ENCODE results near the gene RNU4-1.
A peak's percentile ranks its signal among the peaks of the same experiment; 100 is the strongest.
"Not testable (repeated sequence)": the region's sequence is repeated elsewhere in the genome, so short reads cannot be mapped to it uniquely, and the experiment has no call there.

RNU4-1 gene

DNA sequence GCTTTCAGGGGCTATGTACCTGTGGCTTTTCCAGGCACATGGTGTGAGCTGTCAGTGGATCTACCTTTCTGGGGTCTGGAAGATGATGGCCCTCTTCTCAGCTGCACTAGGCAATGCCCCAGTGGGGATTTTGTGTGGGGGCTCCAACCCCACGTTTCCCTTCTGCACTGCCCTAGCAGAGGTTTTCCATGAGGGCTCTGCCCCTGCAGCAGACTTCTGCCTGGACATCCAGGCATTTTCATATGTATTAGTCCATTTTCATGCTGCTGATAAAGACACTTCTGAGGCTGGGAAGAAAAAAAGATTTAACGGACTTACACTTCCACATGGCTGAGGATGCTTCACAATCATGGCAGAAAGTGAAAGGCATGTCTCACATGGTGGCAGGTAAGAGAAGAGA, 43.4 kb upstream of the RNU4-1 start:
- H3K27ac ChIP-seq (ENCODE audit: extremely low read depth, low read depth, low read length); H3K36me3 ChIP-seq (ENCODE audit: control insufficient read depth in 2 of 2, insufficient read depth in 1 of 2, low read length in 2 of 2); H3K9me3 ChIP-seq (ENCODE audit: control insufficient read depth, insufficient read depth, low read depth, low read length); H3K4me1 ChIP-seq (ENCODE audit: control insufficient read depth, insufficient read depth, low read length); H3K4me3 ChIP-seq (ENCODE audit: low read depth, low read length); POLR2A ChIA-PET: not testable (repeated sequence)
- CTCF ChIA-PET = interaction anchor here (0.6 to 3.3 kb wide), 3 partner anchors 10 to 98 kb away, joined by 3 to 17 read pairs (median 9); partner anchors contain the start of gene PLA2G1B
- TF ChIP-seq SETDB1 (IDR thresholded peaks at IDR 0.05; ENCODE audit: insufficient read length, low read length) = peak; percentile 57

DNA sequence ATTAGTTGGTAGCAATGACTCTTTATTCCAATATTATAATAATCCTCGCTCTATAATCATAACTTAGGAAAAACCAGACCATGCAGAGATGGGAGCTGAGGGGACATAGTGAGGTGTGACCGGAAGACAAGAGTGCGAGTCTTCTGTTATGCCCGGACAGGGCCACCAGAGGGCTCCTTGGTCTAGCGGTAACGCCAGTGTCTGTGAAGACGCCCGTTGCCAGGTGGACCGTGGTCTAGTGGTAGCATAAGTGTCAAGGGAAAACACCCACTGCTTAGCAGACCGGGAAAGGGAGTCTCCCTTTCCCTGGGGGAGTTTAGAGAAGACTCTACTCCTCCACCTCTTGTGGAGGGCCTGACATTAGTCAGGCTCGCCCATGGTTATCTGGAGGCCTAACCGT, 42.4 kb upstream of the RNU4-1 start:
- POLR2A ChIA-PET = not testable (repeated sequence)
- TF ChIP-seq ZNF654 (tag by site-specific recombination; IDR thresholded peaks at IDR 0.05; ENCODE audit: low read depth) (peak; percentile 61), ZBTB8A (tag by site-specific recombination; IDR thresholded peaks at IDR 0.05) (peak; percentile 25; the same call in 1 of the 2 replicates)
- CTCF ChIA-PET = interaction anchor here (0.6 to 3.3 kb wide), 8 partner anchors 9 to 335 kb away, joined by 3 to 17 read pairs (median 4); partner anchors contain the start of gene PLA2G1B

DNA sequence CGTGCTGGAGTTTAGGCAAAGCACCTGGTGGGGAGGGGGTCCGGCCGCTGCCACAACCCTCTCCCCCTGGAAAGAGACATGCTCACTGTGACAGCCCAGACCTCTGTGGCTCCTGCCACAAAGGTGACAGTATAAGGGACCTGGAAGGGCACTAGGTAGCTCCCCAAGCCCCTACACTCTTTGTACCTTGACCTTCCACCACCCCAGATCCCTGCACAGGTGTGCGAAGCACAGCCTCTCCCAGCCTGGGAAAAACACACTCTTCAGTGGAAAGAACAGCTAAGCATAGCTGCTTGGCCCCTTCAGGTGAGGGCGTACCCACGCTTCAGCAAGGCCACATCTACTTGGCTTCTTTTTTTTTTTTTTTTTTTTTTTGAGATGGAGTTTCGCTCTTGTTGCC, 39.5 kb upstream of the RNU4-1 start:
- TF ChIP-seq KLF7 (tag by site-specific recombination; IDR thresholded peaks at IDR 0.05; ENCODE audit: borderline replicate concordance) (no peak), ZNF404 (tag by site-specific recombination; IDR thresholded peaks at IDR 0.05) (no peak), ZNF654 (tag by site-specific recombination; IDR thresholded peaks at IDR 0.05; ENCODE audit: low read depth) (no peak), SETDB1 (IDR thresholded peaks at IDR 0.05; ENCODE audit: insufficient read length, low read length) (no peak), BCL11A (tag by site-specific recombination; IDR thresholded peaks at IDR 0.05; ENCODE audit: low read depth) (no peak), ZNF146 (tag by site-specific recombination; IDR thresholded peaks at IDR 0.05) (no peak), ZNF621 (tag by site-specific recombination; IDR thresholded peaks at IDR 0.05) (no peak), ZNF514 (tag by site-specific recombination; IDR thresholded peaks at IDR 0.05) (no peak), ZNF549 (tag by site-specific recombination; IDR thresholded peaks at IDR 0.05) (no peak), ZNF292 (tag by site-specific recombination; IDR thresholded peaks at IDR 0.05; ENCODE audit: borderline replicate concordance, low read depth) (no peak), ZNF23 (tag by site-specific recombination; IDR thresholded peaks at IDR 0.05; ENCODE audit: borderline replicate concordance) (no peak), ZNF10 (tag by site-specific recombination; IDR thresholded peaks at IDR 0.05) (no peak)
- TF ChIP-seq, protein P1, sequence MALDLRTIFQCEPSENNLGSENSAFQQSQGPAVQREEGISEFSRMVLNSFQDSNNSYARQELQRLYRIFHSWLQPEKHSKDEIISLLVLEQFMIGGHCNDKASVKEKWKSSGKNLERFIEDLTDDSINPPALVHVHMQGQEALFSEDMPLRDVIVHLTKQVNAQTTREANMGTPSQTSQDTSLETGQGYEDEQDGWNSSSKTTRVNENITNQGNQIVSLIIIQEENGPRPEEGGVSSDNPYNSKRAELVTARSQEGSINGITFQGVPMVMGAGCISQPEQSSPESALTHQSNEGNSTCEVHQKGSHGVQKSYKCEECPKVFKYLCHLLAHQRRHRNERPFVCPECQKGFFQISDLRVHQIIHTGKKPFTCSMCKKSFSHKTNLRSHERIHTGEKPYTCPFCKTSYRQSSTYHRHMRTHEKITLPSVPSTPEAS (tag by site-specific recombination; IDR thresholded peaks at IDR 0.05) = no peak
- Histone ChIP-seq H3K4me1 (ENCODE audit: control insufficient read depth, insufficient read depth, low read length) (no peaks in the 10 kb centered on the region), H3K4me3 (ENCODE audit: low read depth, low read length) (no peak overlapping the region), H3K36me3 (ENCODE audit: control insufficient read depth in 2 of 2, insufficient read depth in 1 of 2, low read length in 2 of 2) (no peaks in the 10 kb centered on the region), H3K9me3 (ENCODE audit: control insufficient read depth, insufficient read depth, low read depth, low read length) (no peaks in the 10 kb centered on the region), H3K27ac (ENCODE audit: extremely low read depth, low read depth, low read length) (no peak overlapping the region)
- ChIA-PET POLR2A (interaction anchor here (0.6 kb wide), 1 partner anchor 15 kb away, joined by 3 read pairs; no protein-coding TSS in a partner anchor), CTCF (interaction anchor here (0.6 to 1.0 kb wide), 2 partner anchors 53 to 107 kb away, joined by 3 to 4 read pairs; no protein-coding TSS in a partner anchor)

More for the DNA sequence above, 42.4 kb upstream of the RNU4-1 start:
- H3K27ac ChIP-seq (ENCODE audit: extremely low read depth, low read depth, low read length); H3K4me3 ChIP-seq (ENCODE audit: low read depth, low read length); H3K4me1 ChIP-seq (ENCODE audit: control insufficient read depth, insufficient read depth, low read length); H3K9me3 ChIP-seq (ENCODE audit: control insufficient read depth, insufficient read depth, low read depth, low read length); H3K36me3 ChIP-seq (ENCODE audit: control insufficient read depth in 2 of 2, insufficient read depth in 1 of 2, low read length in 2 of 2): not testable (repeated sequence)

DNA sequence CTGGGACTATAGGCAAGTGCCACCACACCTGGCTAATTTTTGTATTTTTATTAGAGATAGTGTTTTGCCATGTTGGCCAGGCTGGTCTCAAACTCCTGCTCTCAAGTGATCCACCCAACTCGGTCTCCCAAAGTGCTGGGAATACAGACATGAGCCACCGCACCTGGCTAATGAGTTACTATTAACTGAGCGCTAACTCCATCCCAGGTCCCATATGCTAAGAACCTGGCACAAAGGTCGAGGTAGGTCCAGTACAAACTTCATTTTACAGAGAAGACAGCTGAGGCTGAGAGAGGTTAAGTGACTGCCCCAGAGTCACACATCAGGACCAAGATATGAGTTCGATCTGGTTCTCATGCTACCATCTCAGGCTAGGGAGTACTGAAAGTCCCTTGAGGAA, 39.0 kb upstream of the RNU4-1 start:
- no peaks in the 10 kb centered on the region for H3K9me3 ChIP-seq (ENCODE audit: control insufficient read depth, insufficient read depth, low read depth, low read length)
- no peaks in the 10 kb centered on the region for H3K36me3 ChIP-seq (ENCODE audit: control insufficient read depth in 2 of 2, insufficient read depth in 1 of 2, low read length in 2 of 2)
- ChIA-PET POLR2A (interaction anchor here (0.6 kb wide), 1 partner anchor 14 kb away, joined by 3 read pairs; no protein-coding TSS in a partner anchor), CTCF (interaction anchor here (0.6 kb wide), 1 partner anchor 97 kb away, joined by 3 read pairs; no protein-coding TSS in a partner anchor)
- H3K4me1 ChIP-seq (ENCODE audit: control insufficient read depth, insufficient read depth, low read length) = no peaks in the 10 kb centered on the region
- H3K4me3 ChIP-seq (ENCODE audit: low read depth, low read length) = no peak overlapping the region
- no peak overlapping the region for H3K27ac ChIP-seq (ENCODE audit: extremely low read depth, low read depth, low read length)
- no peak for TF ChIP-seq YY1 (tag by site-specific recombination; IDR thresholded peaks at IDR 0.05)
- TF ChIP-seq, protein P2, sequence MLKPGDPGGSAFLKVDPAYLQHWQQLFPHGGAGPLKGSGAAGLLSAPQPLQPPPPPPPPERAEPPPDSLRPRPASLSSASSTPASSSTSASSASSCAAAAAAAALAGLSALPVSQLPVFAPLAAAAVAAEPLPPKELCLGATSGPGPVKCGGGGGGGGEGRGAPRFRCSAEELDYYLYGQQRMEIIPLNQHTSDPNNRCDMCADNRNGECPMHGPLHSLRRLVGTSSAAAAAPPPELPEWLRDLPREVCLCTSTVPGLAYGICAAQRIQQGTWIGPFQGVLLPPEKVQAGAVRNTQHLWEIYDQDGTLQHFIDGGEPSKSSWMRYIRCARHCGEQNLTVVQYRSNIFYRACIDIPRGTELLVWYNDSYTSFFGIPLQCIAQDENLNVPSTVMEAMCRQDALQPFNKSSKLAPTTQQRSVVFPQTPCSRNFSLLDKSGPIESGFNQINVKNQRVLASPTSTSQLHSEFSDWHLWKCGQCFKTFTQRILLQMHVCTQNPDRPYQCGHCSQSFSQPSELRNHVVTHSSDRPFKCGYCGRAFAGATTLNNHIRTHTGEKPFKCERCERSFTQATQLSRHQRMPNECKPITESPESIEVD (tag by site-specific recombination; IDR thresholded peaks at IDR 0.05) = no peak
- TF ChIP-seq ZNF510 (tag by site-specific recombination; IDR thresholded peaks at IDR 0.05; ENCODE audit: insufficient replicate concordance) = no peak
- no peak for TF ChIP-seq ZNF555 (tag by site-specific recombination; conservative IDR thresholded peaks at IDR 0.05)
- no peak for TF ChIP-seq ZNF76 (tag by site-specific recombination; IDR thresholded peaks at IDR 0.05; ENCODE audit: borderline replicate concordance, low read depth)
- no peak for TF ChIP-seq ZNF155 (tag by site-specific recombination; IDR thresholded peaks at IDR 0.05)
- TF ChIP-seq ZNF423 (tag by site-specific recombination; IDR thresholded peaks at IDR 0.05) = no peak
- no peak for TF ChIP-seq ZNF354C (tag by site-specific recombination; IDR thresholded peaks at IDR 0.05; ENCODE audit: borderline replicate concordance, low read depth)
- TF ChIP-seq, protein P3, sequence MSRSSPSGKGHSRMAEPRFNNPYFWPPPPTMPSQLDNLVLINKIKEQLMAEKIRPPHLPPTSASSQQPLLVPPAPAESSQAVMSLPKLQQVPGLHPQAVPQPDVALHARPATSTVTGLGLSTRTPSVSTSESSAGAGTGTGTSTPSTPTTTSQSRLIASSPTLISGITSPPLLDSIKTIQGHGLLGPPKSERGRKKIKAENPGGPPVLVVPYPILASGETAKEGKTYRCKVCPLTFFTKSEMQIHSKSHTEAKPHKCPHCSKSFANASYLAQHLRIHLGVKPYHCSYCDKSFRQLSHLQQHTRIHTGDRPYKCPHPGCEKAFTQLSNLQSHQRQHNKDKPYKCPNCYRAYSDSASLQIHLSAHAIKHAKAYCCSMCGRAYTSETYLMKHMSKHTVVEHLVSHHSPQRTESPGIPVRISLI (tag by site-specific recombination; IDR thresholded peaks at IDR 0.05) = no peak
- TF ChIP-seq ZNF626 (tag by site-specific recombination; IDR thresholded peaks at IDR 0.05) = no peak
- no peak for TF ChIP-seq ZNF549 (tag by site-specific recombination; IDR thresholded peaks at IDR 0.05)
- TF ChIP-seq ZNF670 (tag by site-specific recombination; IDR thresholded peaks at IDR 0.05; ENCODE audit: low read depth) = no peak
